HEK293 (cell line): Measurements from ENCODE around the gene TRPM7.

Source experiments
- CTCF ChIA-PET: fragments of 350-600 bp; formaldehyde crosslinking; extraction: SDS; loops from one replicate; lab custom pipeline; 2021; ENCODE audit warnings: antibody characterized with exemption; lab: Yijun Ruan, JAX
- POLR2A ChIA-PET: fragments of 300-600 bp; formaldehyde crosslinking; extraction: SDS; loops from one replicate; lab custom pipeline; 2020; ENCODE audit warnings: antibody characterized with exemption, inconsistent platforms; lab: Yijun Ruan, JAX
- H3K27ac ChIP-seq: fragments of 200-500 bp; sonication (Bioruptor generic); 2 replicates; pipeline ENCODE4 v1.5.1; 2014; ENCODE audit warnings: low read depth, low read length, control low read depth, inconsistent platforms; ENCODE audit errors: extremely low read depth
- H3K36me3 ChIP-seq, 2 experiments: fragments of 200-500 bp in 1 of 2; sonication (Bioruptor generic) in 1 of 2; 1 replicate in 1 of 2; 2 replicates in 1 of 2; pipeline ENCODE4 v1.5.1; 2014 to 2017; ENCODE audit warnings: inconsistent platforms in 2 of 2, low read length in 2 of 2; ENCODE audit not compliant: control insufficient read depth in 2 of 2, insufficient read depth in 1 of 2
- H3K4me1 ChIP-seq: fragments of 200-500 bp; sonication (Bioruptor generic); 2 replicates; pipeline ENCODE4 v1.5.1; 2014; ENCODE audit warnings: mild to moderate bottlenecking, low read length, inconsistent platforms; ENCODE audit not compliant: control insufficient read depth, insufficient read depth
- H3K4me3 ChIP-seq: 2 replicates; pipeline ENCODE4 v1.5.1; 2011; ENCODE audit warnings: low read depth, mild to moderate bottlenecking, control low read depth, low read length, moderate library complexity
- H3K9me3 ChIP-seq: fragments of 200-500 bp; sonication (Bioruptor generic); 2 replicates; pipeline ENCODE4 v1.5.1; 2014; ENCODE audit warnings: low read depth, low read length, inconsistent platforms; ENCODE audit not compliant: control insufficient read depth, insufficient read depth
- BCL11A ChIP-seq: fragments of 450-650 bp; formaldehyde crosslinking; IDR thresholded peaks from 2 replicates; pipeline ENCODE4 v1.5.1; 2016; ENCODE audit warnings: low read depth, missing biosample characterization, missing genetic modification characterization
- BCL11B ChIP-seq: fragments of 450-650 bp; formaldehyde crosslinking; IDR thresholded peaks from 2 replicates; pipeline ENCODE4 v1.5.1; 2016; ENCODE audit warnings: low read depth, missing biosample characterization, missing genetic modification characterization
- KLF16 ChIP-seq: fragments of 450-650 bp; formaldehyde crosslinking; IDR thresholded peaks from 2 replicates; pipeline ENCODE4 v1.5.1; 2017; ENCODE audit warnings: missing biosample characterization, missing genetic modification characterization
- SP3 ChIP-seq: fragments of 450-650 bp; formaldehyde crosslinking; IDR thresholded peaks from 2 replicates; pipeline ENCODE4 v1.5.1; 2016; ENCODE audit warnings: missing biosample characterization, missing genetic modification characterization
- ZBTB7A ChIP-seq: fragments of 450-650 bp; formaldehyde crosslinking; IDR thresholded peaks from 2 replicates; pipeline ENCODE4 v1.5.1; 2016; ENCODE audit warnings: low read depth, missing biosample characterization, missing genetic modification characterization
- ZFP37 ChIP-seq: fragments of 450-650 bp; formaldehyde crosslinking; IDR thresholded peaks from 2 replicates; pipeline ENCODE4 v1.5.1; 2016; ENCODE audit warnings: missing biosample characterization, missing genetic modification characterization
- ZNF16 ChIP-seq: fragments of 450-650 bp; formaldehyde crosslinking; IDR thresholded peaks from 2 replicates; pipeline ENCODE4 v1.5.1; 2016; ENCODE audit warnings: low read depth, missing biosample characterization, missing genetic modification characterization
- ZNF394 ChIP-seq: fragments of 450-650 bp; formaldehyde crosslinking; IDR thresholded peaks from 2 replicates; pipeline ENCODE4 v1.5.1; 2016; ENCODE audit warnings: missing biosample characterization, missing genetic modification characterization, mild to moderate bottlenecking, moderate library complexity, borderline replicate concordance
- ZNF404 ChIP-seq: fragments of 450-650 bp; formaldehyde crosslinking; IDR thresholded peaks from 2 replicates; pipeline ENCODE4 v1.5.1; 2017; ENCODE audit warnings: missing biosample characterization, missing genetic modification characterization
- ZNF510 ChIP-seq: fragments of 450-650 bp; formaldehyde crosslinking; IDR thresholded peaks from 2 replicates; pipeline ENCODE4 v1.5.1; 2018; ENCODE audit warnings: mild to moderate bottlenecking, missing genetic modification characterization, missing biosample characterization; ENCODE audit not compliant: insufficient replicate concordance
- ZNF521 ChIP-seq: fragments of 450-650 bp; formaldehyde crosslinking; IDR thresholded peaks from 2 replicates; pipeline ENCODE4 v1.5.1; 2017; ENCODE audit warnings: missing biosample characterization, mild to moderate bottlenecking, missing genetic modification characterization
- ZNF558 ChIP-seq: fragments of 450-650 bp; formaldehyde crosslinking; IDR thresholded peaks from 2 replicates; pipeline ENCODE4 v1.5.1; 2016; ENCODE audit warnings: missing biosample characterization, missing genetic modification characterization
- ZNF600 ChIP-seq: fragments of 450-650 bp; formaldehyde crosslinking; IDR thresholded peaks from 2 replicates; pipeline ENCODE4 v1.5.1; 2016; ENCODE audit warnings: missing biosample characterization, missing genetic modification characterization
- ZNF654 ChIP-seq: fragments of 450-650 bp; formaldehyde crosslinking; IDR thresholded peaks from 2 replicates; pipeline ENCODE4 v1.5.1; 2016; ENCODE audit warnings: low read depth, missing biosample characterization, missing genetic modification characterization
- ZNF791 ChIP-seq: fragments of 450-650 bp; formaldehyde crosslinking; IDR thresholded peaks from 2 replicates; pipeline ENCODE4 v1.5.1; 2016; ENCODE audit warnings: missing biosample characterization, missing genetic modification characterization
- ZNF830 ChIP-seq: fragments of 450-650 bp; IDR thresholded peaks from 2 replicates; pipeline ENCODE4 v1.5.0; 2018; ENCODE audit warnings: missing biosample characterization, missing genetic modification characterization, low read depth, mild to moderate bottlenecking, moderate library complexity
- ZSCAN16 ChIP-seq: fragments of 450-650 bp; formaldehyde crosslinking; IDR thresholded peaks from 2 replicates; pipeline ENCODE4 v1.5.1; 2016; ENCODE audit warnings: missing biosample characterization, missing genetic modification characterization
- TF ChIP-seq, protein P1 (sequence below): fragments of 450-650 bp; formaldehyde crosslinking; IDR thresholded peaks from 2 replicates; pipeline ENCODE4 v1.5.1; 2016; ENCODE audit warnings: missing biosample characterization, missing genetic modification characterization
- TF ChIP-seq, protein P2 (sequence below): fragments of 450-650 bp; formaldehyde crosslinking; conservative IDR thresholded peaks from 2 replicates; pipeline ENCODE4 v1.5.1; 2016; ENCODE audit warnings: low read depth, missing biosample characterization, missing genetic modification characterization
- TF ChIP-seq, protein P3 (sequence below): fragments of 450-650 bp; formaldehyde crosslinking; IDR thresholded peaks from 2 replicates; pipeline ENCODE4 v1.5.1; 2016; ENCODE audit warnings: missing biosample characterization, missing genetic modification characterization
- TF ChIP-seq, protein P4 (sequence below): fragments of 450-650 bp; formaldehyde crosslinking; IDR thresholded peaks from 2 replicates; pipeline ENCODE4 v1.5.1; 2016; ENCODE audit warnings: missing biosample characterization, missing genetic modification characterization

TRPM7 gene

DNA sequence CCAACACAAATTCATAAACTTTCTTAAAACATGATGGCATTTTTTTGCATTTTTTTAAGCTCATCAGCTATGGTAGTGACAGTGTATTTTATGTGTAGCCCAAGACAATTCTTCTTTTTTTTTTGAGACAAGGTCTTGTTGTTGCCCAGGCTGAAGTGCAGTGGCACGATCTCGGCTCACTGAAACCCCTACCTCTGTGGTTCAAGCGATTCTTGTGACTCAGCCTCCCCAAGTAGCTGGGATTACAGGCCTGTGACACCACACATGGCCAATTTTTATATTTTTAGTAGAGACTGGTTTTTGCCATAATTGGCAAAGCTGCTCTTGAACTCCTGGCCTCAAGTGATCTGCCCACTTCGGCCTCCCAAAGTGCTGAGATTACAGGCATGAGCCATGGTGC is 122.8 kb downstream of the TRPM7 start (continued):
- TF ChIP-seq ZNF600 (tag by site-specific recombination) (no peak), ZSCAN16 (tag by site-specific recombination) (no peak)

DNA sequence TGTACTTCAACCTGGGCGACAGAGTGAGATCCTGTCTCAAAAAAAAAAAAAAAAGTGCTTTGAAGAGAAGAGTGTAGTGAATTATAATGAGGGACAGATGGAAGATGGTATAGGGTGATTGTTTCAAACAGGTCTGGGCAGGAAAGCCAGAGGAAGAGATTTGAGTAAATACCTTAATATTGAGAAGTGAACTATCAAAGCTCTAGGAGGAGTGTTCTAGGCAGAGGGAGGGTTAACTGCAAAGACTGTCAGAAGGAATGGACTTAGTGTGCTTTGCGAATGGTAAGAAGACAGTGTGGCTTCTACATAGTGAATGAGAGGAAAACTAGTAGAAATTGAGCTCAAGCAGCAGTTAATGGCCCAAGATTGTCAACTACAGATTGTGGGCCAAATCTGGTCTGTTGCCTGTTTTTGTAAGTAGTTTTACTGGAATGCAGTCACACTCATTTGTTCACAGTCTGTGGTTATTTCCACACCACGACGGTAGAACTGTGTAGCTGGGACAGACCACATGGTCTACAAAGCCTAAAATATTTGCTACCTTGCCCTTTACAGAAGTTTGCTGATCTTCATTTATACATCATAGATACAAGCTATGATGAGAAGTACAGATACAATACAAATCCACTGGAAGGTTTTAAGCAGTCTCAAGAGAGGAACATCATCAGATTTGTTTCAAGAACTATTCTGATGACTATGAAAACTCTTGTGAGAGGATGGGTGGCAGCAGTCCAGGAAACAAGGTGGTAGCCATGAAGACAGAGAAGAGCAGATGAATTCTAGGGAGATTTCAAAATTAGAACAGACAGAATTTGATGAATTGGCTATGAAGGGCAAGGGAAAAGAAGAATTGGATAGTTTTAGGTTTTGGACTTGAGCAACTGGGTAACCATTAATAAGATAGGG is 123.6 kb downstream of the TRPM7 start:
- Histone ChIP-seq H3K27ac (no peak overlapping the region), H3K36me3 (peaks cover 7 to 17% of the 10 kb centered on the region in 2 experiments; a peak in 2 of 3 replicates), H3K4me3 (no peak overlapping the region), H3K9me3 (no peaks in the 10 kb centered on the region), H3K4me1 (no peaks in the 10 kb centered on the region)
- POLR2A ChIA-PET, result no interaction called here
- TF ChIP-seq ZNF394 (tag by site-specific recombination) (no peak), ZNF830 (tag by site-specific recombination) (no peak), ZNF521 (no peak), ZNF791 (tag by site-specific recombination) (no peak), ZNF404 (tag by site-specific recombination) (no peak), ZNF16 (tag by site-specific recombination) (no peak), BCL11A (tag by site-specific recombination) (no peak), ZFP37 (no peak), BCL11B (tag by site-specific recombination) (no peak), KLF16 (tag by site-specific recombination) (no peak), SP3 (tag by site-specific recombination) (no peak), ZNF654 (no peak), ZBTB7A (tag by site-specific recombination) (no peak), ZNF510 (no peak), ZNF558 (tag by site-specific recombination) (no peak)
- TF ChIP-seq, protein P1, sequence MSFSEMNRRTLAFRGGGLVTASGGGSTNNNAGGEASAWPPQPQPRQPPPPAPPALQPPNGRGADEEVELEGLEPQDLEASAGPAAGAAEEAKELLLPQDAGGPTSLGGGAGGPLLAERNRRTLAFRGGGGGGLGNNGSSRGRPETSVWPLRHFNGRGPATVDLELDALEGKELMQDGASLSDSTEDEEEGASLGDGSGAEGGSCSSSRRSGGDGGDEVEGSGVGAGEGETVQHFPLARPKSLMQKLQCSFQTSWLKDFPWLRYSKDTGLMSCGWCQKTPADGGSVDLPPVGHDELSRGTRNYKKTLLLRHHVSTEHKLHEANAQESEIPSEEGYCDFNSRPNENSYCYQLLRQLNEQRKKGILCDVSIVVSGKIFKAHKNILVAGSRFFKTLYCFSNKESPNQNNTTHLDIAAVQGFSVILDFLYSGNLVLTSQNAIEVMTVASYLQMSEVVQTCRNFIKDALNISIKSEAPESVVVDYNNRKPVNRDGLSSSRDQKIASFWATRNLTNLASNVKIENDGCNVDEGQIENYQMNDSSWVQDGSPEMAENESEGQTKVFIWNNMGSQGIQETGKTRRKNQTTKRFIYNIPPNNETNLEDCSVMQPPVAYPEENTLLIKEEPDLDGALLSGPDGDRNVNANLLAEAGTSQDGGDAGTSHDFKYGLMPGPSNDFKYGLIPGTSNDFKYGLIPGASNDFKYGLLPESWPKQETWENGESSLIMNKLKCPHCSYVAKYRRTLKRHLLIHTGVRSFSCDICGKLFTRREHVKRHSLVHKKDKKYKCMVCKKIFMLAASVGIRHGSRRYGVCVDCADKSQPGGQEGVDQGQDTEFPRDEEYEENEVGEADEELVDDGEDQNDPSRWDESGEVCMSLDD, result no peak
- TF ChIP-seq, protein P2, sequence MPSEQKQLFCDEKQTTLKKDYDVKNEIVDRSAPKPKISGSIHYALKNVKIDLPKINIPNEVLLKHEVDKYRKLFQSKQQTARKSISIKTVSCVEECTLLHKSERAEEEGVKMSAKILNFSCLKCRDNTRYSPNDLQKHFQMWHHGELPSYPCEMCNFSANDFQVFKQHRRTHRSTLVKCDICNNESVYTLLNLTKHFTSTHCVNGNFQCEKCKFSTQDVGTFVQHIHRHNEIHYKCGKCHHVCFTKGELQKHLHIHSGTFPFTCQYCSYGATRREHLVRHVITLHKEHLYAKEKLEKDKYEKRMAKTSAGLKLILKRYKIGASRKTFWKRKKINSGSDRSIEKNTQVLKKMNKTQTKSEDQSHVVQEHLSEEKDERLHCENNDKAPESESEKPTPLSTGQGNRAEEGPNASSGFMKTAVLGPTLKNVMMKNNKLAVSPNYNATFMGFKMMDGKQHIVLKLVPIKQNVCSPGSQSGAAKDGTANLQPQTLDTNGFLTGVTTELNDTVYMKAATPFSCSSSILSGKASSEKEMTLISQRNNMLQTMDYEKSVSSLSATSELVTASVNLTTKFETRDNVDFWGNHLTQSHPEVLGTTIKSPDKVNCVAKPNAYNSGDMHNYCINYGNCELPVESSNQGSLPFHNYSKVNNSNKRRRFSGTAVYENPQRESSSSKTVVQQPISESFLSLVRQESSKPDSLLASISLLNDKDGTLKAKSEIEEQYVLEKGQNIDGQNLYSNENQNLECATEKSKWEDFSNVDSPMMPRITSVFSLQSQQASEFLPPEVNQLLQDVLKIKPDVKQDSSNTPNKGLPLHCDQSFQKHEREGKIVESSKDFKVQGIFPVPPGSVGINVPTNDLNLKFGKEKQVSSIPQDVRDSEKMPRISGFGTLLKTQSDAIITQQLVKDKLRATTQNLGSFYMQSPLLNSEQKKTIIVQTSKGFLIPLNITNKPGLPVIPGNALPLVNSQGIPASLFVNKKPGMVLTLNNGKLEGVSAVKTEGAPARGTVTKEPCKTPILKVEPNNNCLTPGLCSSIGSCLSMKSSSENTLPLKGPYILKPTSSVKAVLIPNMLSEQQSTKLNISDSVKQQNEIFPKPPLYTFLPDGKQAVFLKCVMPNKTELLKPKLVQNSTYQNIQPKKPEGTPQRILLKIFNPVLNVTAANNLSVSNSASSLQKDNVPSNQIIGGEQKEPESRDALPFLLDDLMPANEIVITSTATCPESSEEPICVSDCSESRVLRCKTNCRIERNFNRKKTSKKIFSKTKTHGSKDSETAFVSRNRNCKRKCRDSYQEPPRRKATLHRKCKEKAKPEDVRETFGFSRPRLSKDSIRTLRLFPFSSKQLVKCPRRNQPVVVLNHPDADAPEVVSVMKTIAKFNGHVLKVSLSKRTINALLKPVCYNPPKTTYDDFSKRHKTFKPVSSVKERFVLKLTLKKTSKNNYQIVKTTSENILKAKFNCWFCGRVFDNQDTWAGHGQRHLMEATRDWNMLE, result no peak
- TF ChIP-seq, protein P3, sequence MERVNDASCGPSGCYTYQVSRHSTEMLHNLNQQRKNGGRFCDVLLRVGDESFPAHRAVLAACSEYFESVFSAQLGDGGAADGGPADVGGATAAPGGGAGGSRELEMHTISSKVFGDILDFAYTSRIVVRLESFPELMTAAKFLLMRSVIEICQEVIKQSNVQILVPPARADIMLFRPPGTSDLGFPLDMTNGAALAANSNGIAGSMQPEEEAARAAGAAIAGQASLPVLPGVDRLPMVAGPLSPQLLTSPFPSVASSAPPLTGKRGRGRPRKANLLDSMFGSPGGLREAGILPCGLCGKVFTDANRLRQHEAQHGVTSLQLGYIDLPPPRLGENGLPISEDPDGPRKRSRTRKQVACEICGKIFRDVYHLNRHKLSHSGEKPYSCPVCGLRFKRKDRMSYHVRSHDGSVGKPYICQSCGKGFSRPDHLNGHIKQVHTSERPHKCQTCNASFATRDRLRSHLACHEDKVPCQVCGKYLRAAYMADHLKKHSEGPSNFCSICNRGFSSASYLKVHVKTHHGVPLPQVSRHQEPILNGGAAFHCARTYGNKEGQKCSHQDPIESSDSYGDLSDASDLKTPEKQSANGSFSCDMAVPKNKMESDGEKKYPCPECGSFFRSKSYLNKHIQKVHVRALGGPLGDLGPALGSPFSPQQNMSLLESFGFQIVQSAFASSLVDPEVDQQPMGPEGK, result no peak
- TF ChIP-seq, protein P4, sequence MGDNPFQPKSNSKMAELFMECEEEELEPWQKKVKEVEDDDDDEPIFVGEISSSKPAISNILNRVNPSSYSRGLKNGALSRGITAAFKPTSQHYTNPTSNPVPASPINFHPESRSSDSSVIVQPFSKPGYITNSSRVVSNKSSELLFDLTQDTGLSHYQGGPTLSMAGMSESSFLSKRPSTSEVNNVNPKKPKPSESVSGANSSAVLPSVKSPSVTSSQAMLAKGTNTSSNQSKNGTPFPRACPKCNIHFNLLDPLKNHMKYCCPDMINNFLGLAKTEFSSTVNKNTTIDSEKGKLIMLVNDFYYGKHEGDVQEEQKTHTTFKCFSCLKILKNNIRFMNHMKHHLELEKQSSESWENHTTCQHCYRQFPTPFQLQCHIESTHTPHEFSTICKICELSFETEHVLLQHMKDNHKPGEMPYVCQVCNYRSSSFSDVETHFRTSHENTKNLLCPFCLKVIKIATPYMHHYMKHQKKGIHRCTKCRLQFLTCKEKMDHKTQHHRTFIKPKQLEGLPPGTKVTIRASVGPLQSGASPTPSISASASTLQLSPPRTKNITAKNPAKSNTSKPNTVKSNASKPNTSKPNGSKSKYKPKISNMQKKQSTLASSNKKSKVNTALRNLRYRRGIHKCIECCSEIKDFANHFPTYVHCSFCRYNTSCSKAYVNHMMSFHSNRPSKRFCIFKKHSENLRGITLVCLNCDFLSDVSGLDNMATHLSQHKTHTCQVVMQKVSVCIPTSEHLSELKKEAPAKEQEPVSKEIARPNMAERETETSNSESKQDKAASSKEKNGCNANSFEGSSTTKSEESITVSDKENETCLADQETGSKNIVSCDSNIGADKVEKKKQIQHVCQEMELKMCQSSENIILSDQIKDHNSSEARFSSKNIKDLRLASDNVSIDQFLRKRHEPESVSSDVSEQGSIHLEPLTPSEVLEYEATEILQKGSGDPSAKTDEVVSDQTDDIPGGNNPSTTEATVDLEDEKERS (tag by site-specific recombination), result no peak
- CTCF ChIA-PET, result no interaction called here
